Measurements from ENCODE around the gene MLEC. TPM values are rescaled to one million over a fixed set of nuclear protein-coding genes. Genes with fewer than 3 reads are reported as not detected.

Gene MLEC
- total and polyA plus RNA-seq, 2 experiments from 2014 or later = 135 to 210 TPM

- H3K9me2 ChIP-seq (replicated peaks; ENCODE audit: insufficient read depth) = no peaks in the 10 kb centered on the region
- no peaks in the 10 kb centered on the region for H3K36me3 ChIP-seq (replicated peaks; ENCODE audit: insufficient read depth, low read depth)
- no peak overlapping the region for H3K4me2 ChIP-seq
- H3K9me3 ChIP-seq (ENCODE audit: low read depth) = no peaks in the 10 kb centered on the region
- peaks cover 4% of the 10 kb centered on the region for H4K20me1 ChIP-seq (ENCODE audit: insufficient read depth, poor library complexity, severe bottlenecking)
- H3K79me2 ChIP-seq = no peaks in the 10 kb centered on the region
- H3K27me3 ChIP-seq = peaks cover 50% of the 10 kb centered on the region
- 83% methylated on average over 4 of the region's 4 CpGs for WGBS (ENCODE audit: low lambda C conversion rate, missing lambda C conversion rate)
- H2AFZ ChIP-seq = no peak overlapping the region
- TF ChIP-seq EZH2phosphoT487 (IDR thresholded peaks at IDR 0.05; ENCODE audit: low read depth, severe bottlenecking, unreplicated experiment) (no peak), CTCF (IDR thresholded peaks at IDR 0.05; ENCODE audit: poor library complexity) (no peak), EZH2 (IDR thresholded peaks at IDR 0.05; ENCODE audit: borderline replicate concordance) (no peak)
- DNase-seq (ENCODE audit: low spot score) = no peak
- no peak overlapping the region for H3K4me3 ChIP-seq
- no peak overlapping the region for H3K27ac ChIP-seq
- H3K4me1 ChIP-seq (ENCODE audit: insufficient read depth) = peaks cover 4% of the 10 kb centered on the region
These were observed 43.4 kb upstream of the MLEC start for GRCh38 chr12:120643574-120643973.

- H3K27me3 ChIP-seq = peaks cover 41% of the 10 kb centered on the region
- no peaks in the 10 kb centered on the region for H3K36me3 ChIP-seq (replicated peaks; ENCODE audit: insufficient read depth, low read depth)
- H4K20me1 ChIP-seq (ENCODE audit: insufficient read depth, poor library complexity, severe bottlenecking) = peaks cover 4% of the 10 kb centered on the region
- no peak overlapping the region for H3K4me3 ChIP-seq
- TF ChIP-seq EZH2 (IDR thresholded peaks at IDR 0.05; ENCODE audit: borderline replicate concordance) = no peak
- TF ChIP-seq EZH2phosphoT487 (IDR thresholded peaks at IDR 0.05; ENCODE audit: low read depth, severe bottlenecking, unreplicated experiment) = no peak
- TF ChIP-seq CTCF (IDR thresholded peaks at IDR 0.05; ENCODE audit: poor library complexity) = no peak
- H3K27ac ChIP-seq = no peak overlapping the region
- H3K79me2 ChIP-seq = no peaks in the 10 kb centered on the region
- no peak for DNase-seq (ENCODE audit: low spot score)
- 55% methylated on average over 6 of the region's 6 CpGs for WGBS (ENCODE audit: low lambda C conversion rate, missing lambda C conversion rate)
- peaks cover 4% of the 10 kb centered on the region for H3K4me1 ChIP-seq (ENCODE audit: insufficient read depth)
- H3K9me3 ChIP-seq (ENCODE audit: low read depth) = no peaks in the 10 kb centered on the region
- no peak overlapping the region for H3K4me2 ChIP-seq
- H3K9me2 ChIP-seq (replicated peaks; ENCODE audit: insufficient read depth) = no peaks in the 10 kb centered on the region
- H2AFZ ChIP-seq = no peak overlapping the region
These were observed 40.9 kb upstream of the MLEC start for GRCh38 chr12:120646044-120646443.

DNA sequence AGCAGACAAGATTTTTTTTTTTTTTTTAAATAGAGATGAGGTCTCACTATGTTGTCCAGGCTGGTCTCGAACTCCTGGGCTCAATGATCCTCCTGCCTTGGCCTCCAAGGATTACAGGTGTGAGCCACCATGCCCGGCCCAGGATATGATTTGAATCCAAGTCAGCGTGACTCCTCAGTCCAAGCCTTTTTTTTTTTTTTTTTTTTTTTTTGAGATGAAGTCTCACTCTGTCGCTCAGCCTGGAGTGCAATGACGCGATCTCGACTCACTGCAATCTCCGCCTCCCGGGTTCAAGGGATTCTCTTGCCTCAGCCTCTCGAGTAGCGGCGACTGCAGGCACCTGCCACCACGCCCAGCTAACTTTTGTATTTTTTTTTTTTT lies 39.6 kb upstream of the MLEC start:
- Histone ChIP-seq H2AFZ (no peak overlapping the region), H3K27ac (no peak overlapping the region), H3K4me2 (no peak overlapping the region), H3K36me3 (replicated peaks; ENCODE audit: insufficient read depth, low read depth) (no peaks in the 10 kb centered on the region), H3K4me3 (no peak overlapping the region), H3K27me3 (peaks cover 30% of the 10 kb centered on the region), H3K9me3 (ENCODE audit: low read depth) (no peaks in the 10 kb centered on the region), H3K9me2 (replicated peaks; ENCODE audit: insufficient read depth) (no peaks in the 10 kb centered on the region), H4K20me1 (ENCODE audit: insufficient read depth, poor library complexity, severe bottlenecking) (no peaks in the 10 kb centered on the region), H3K4me1 (ENCODE audit: insufficient read depth) (no peaks in the 10 kb centered on the region), H3K79me2 (no peaks in the 10 kb centered on the region)
- DNase-seq (ENCODE audit: low spot score) = no peak
- no peak for TF ChIP-seq CTCF (IDR thresholded peaks at IDR 0.05; ENCODE audit: poor library complexity)
- no peak for TF ChIP-seq EZH2 (IDR thresholded peaks at IDR 0.05; ENCODE audit: borderline replicate concordance)
- no peak for TF ChIP-seq EZH2phosphoT487 (IDR thresholded peaks at IDR 0.05; ENCODE audit: low read depth, severe bottlenecking, unreplicated experiment)
- WGBS (ENCODE audit: low lambda C conversion rate, missing lambda C conversion rate) = 92% methylated on average over 12 of the region's 13 CpGs
